GM12878 (cell line): Measurements from ENCODE around the gene PDE6B. TPM values are rescaled to one million over a fixed set of nuclear protein-coding genes. Genes with fewer than 3 reads are reported as not detected.

ENCODE experiments used
- ATAC-seq: fragments of 200-7000 bp; cut with Tn5 transposase; 3 replicates; pipeline ENCODE4 v1.9.1; 2020; ENCODE audit warnings: mild to moderate bottlenecking, moderate library complexity
- BruUV-seq: library from RNA; stranded (reverse); fragments of 400-500 nt; replicated peaks from 2 replicates; lab custom pipeline; 2021; lab: Mats Ljungman, UMichigan
- CTCF ChIA-PET: fragments of 300-600 bp; sonication (Branson Sonifier 250); formaldehyde crosslinking; extraction: SDS; loops from one replicate; lab custom pipeline; 2021; ENCODE audit warnings: inconsistent platforms; lab: Yijun Ruan, JAX
- POLR2A ChIA-PET: fragments of 350-600 bp; formaldehyde crosslinking; extraction: SDS; loops from one replicate; lab custom pipeline; 2021; ENCODE audit warnings: inconsistent platforms; lab: Charles Lee
- RAD21 ChIA-PET: fragments of 300-600 bp; sonication (Branson Sonifier 250); formaldehyde crosslinking; loops from one replicate; lab custom pipeline; 2023; ENCODE audit warnings: antibody characterized with exemption; ENCODE audit not compliant: unreplicated experiment; lab: Charles Lee
- SMC1A ChIA-PET: fragments of 300-600 bp; sonication (Branson Sonifier 250); formaldehyde crosslinking; loops from one replicate; lab custom pipeline; 2023; ENCODE audit not compliant: unreplicated experiment, uncharacterized antibody; lab: Charles Lee
- DNase-seq: peaks from one replicate; pipeline ENCODE4 v3.0.0-alpha.2; 2011; ENCODE audit warnings: low read depth, low spot score
- FAIRE-seq: peaks from 3 replicates; lab custom pipeline; 2011; peaks lifted over from hg19 to GRCh38; lab: Jason Lieb, UNC
- H2AFZ ChIP-seq: 2 replicates; pipeline ENCODE4 v1.6.0; 2011; ENCODE audit warnings: low read depth, low read length, control low read depth; ENCODE audit not compliant: control insufficient read depth
- H3K27ac ChIP-seq: 2 replicates; pipeline ENCODE4 v1.5.1; 2011; ENCODE audit warnings: control low read depth; ENCODE audit not compliant: control insufficient read depth, insufficient read depth
- H3K27me3 ChIP-seq, 2 experiments: replicated peaks in 1 of 2; 2 replicates each; pipeline versions ENCODE4 v1.6.0 to v1.6.1; 2011; ENCODE audit warnings: low read length in 1 of 2; ENCODE audit not compliant: control insufficient read depth in 2 of 2, insufficient read depth in 2 of 2
- H3K36me3 ChIP-seq, 2 experiments: 2 replicates each; pipeline ENCODE4 v1.5.1; 2011; ENCODE audit warnings: low read length in 1 of 2; ENCODE audit not compliant: control insufficient read depth in 2 of 2, insufficient read depth in 2 of 2
- H3K4me1 ChIP-seq: 2 replicates; pipeline ENCODE4 v1.6.1; 2011; ENCODE audit warnings: mild to moderate bottlenecking, low read length, moderate library complexity, mixed read lengths; ENCODE audit not compliant: control insufficient read depth, insufficient read depth
- H3K4me2 ChIP-seq: 2 replicates; pipeline ENCODE4 v1.6.0; 2011; ENCODE audit warnings: control low read depth; ENCODE audit not compliant: control insufficient read depth, insufficient read depth
- H3K4me3 ChIP-seq: fragments of 200-600 bp; sonication (generic); 2 replicates; pipeline ENCODE4 v1.5.1; 2016
- H3K79me2 ChIP-seq: 2 replicates; pipeline ENCODE4 v1.6.0; 2011; ENCODE audit warnings: low read length; ENCODE audit not compliant: control insufficient read depth, insufficient read depth
- H3K9ac ChIP-seq: 2 replicates; pipeline ENCODE4 v1.8.0; 2011; ENCODE audit warnings: low read length, control low read depth, mixed read lengths; ENCODE audit not compliant: control insufficient read depth, insufficient read depth
- H3K9me3 ChIP-seq: replicated peaks from 3 replicates; pipeline ENCODE4 v1.5.1; 2011; ENCODE audit warnings: mild to moderate bottlenecking, low read length; ENCODE audit not compliant: control insufficient read depth, insufficient read depth
- H4K20me1 ChIP-seq: 2 replicates; pipeline ENCODE4 v1.6.0; 2011; ENCODE audit not compliant: control insufficient read depth, insufficient read depth
- MTA2 ChIP-seq: fragments of 450-650 bp; IDR thresholded peaks from 2 replicates; pipeline ENCODE4 v1.6.1; 2016; ENCODE audit warnings: low read depth, mild to moderate bottlenecking, moderate library complexity
- NBN ChIP-seq: fragments of 450-650 bp; IDR thresholded peaks from 2 replicates; pipeline ENCODE4 v1.6.1; 2016
- POLR2A ChIP-seq: IDR thresholded peaks from 2 replicates; pipeline ENCODE4 v1.6.1; 2011; ENCODE audit warnings: low read depth, mild to moderate bottlenecking, low read length
- PRDM15 ChIP-seq: fragments of 450-650 bp; formaldehyde crosslinking; IDR thresholded peaks from 2 replicates; pipeline ENCODE4 v1.4.0; 2020; ENCODE audit warnings: mild to moderate bottlenecking, moderate library complexity
- SP1 ChIP-seq: IDR thresholded peaks from one replicate; pipeline ENCODE4 v1.6.1; 2011; ENCODE audit warnings: low read depth, low read length
- ZBTB40 ChIP-seq: fragments of 450-650 bp; IDR thresholded peaks from 2 replicates; pipeline ENCODE4 v1.6.1; 2016; ENCODE audit warnings: mild to moderate bottlenecking, moderate library complexity, borderline replicate concordance
- WGBS: methylation state at CpG from one replicate; pipeline ENCODE4 v1.1.6; 2016; ENCODE audit warnings: low lambda C conversion rate; ENCODE audit not compliant: insufficient replicate concordance, insufficient coverage; ENCODE audit errors: missing lambda C conversion rate; 5-methylcytosine and 5-hydroxymethylcytosine counted together
- in situ Hi-C: fragments of 300-500 bp; cut with MboI; formaldehyde crosslinking; loops from 9 replicates; pipeline ENCODE4 v1.14.3; 2018; ENCODE audit warnings: mixed read lengths
- intact Hi-C: fragments of 100-400 bp; cut with micrococcal nuclease; formaldehyde crosslinking; loops from one replicate; pipeline ENCODE4 v1.14.2; 2022; ENCODE audit not compliant: unreplicated experiment
- polyA plus RNA-seq, 11 experiments: library from polyadenylated mRNA; depleted of rRNA in 4 of 11; unstranded in 6 of 11; stranded (reverse) in 5 of 11; fragments of >200 nt; fragmentation: Nextera tagmentation in 4 of 11; fragmentation: Illumina TruSeq in 1 of 11; extraction: Ambion mirVana in 4 of 11; extraction: Trizol in 1 of 11; gene quantifications; 1 replicate in 1 of 11; 2 replicates in 10 of 11; pipeline versions ENCODE4 v1.2.1 to v1.2.3, GENCODE V29; 2011 to 2016; ENCODE audit warnings: inconsistent platforms in 2 of 11, missing spikeins in 2 of 11, low read depth in 1 of 11
- total RNA-seq, 4 experiments: library from RNA; depleted of rRNA in 3 of 4; stranded (reverse); fragments of >200 nt in 3 of 4; fragmentation: Illumina TruSeq in 1 of 4; extraction: Trizol in 1 of 4; gene quantifications; 2 replicates each; pipeline versions ENCODE4 v1.2.1 to v1.2.3, GENCODE V29; 2013 to 2021
- TF ChIP-seq, protein P1 (sequence below): fragments of 450-650 bp; IDR thresholded peaks from 2 replicates; pipeline ENCODE4 v1.6.1; 2018; ENCODE audit warnings: mild to moderate bottlenecking, low read depth, moderate library complexity; ENCODE audit not compliant: partially characterized antibody
- TF ChIP-seq, protein P2 (sequence below): fragments of 150-350 bp; IDR thresholded peaks from 2 replicates; pipeline ENCODE4 v1.6.1; 2016; ENCODE audit warnings: low read depth, low read length
- TF ChIP-seq, protein P3 (sequence below): IDR thresholded peaks from 2 replicates; pipeline ENCODE4 v1.6.1; 2012; ENCODE audit warnings: low read depth, low read length, improper control_type of control experiment

PDE6B gene
- total and polyA plus RNA-seq, 10 of the 15 experiments (the other 5 are each of a cell fraction or from before 2014, with no cell fraction given): 2.6 to 6.4 (median 3.8) TPM

DNA sequence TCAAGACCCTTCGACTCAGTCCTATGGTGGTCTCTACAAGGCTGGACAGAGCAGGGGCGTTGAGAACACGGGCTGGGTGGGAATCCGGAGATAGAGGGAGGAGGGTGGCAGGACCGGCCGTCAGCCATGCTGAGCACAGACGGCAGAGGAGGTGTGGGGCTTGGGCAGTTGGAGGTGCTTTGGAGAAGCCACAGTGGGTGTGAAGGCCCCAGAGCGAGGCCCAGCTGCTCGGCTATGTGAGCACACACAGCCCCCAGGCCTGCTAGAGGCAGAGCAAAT is 4.2 kb downstream of the PDE6B start:
- ChIA-PET RAD21 (no interaction called here), SMC1A (interaction anchor here (0.5 kb wide), 1 partner anchor 10 kb away, joined by 3 read pairs; no protein-coding TSS in a partner anchor)
- 29% methylated on average over 9 of the region's 9 CpGs for WGBS
- TF ChIP-seq, protein P1, sequence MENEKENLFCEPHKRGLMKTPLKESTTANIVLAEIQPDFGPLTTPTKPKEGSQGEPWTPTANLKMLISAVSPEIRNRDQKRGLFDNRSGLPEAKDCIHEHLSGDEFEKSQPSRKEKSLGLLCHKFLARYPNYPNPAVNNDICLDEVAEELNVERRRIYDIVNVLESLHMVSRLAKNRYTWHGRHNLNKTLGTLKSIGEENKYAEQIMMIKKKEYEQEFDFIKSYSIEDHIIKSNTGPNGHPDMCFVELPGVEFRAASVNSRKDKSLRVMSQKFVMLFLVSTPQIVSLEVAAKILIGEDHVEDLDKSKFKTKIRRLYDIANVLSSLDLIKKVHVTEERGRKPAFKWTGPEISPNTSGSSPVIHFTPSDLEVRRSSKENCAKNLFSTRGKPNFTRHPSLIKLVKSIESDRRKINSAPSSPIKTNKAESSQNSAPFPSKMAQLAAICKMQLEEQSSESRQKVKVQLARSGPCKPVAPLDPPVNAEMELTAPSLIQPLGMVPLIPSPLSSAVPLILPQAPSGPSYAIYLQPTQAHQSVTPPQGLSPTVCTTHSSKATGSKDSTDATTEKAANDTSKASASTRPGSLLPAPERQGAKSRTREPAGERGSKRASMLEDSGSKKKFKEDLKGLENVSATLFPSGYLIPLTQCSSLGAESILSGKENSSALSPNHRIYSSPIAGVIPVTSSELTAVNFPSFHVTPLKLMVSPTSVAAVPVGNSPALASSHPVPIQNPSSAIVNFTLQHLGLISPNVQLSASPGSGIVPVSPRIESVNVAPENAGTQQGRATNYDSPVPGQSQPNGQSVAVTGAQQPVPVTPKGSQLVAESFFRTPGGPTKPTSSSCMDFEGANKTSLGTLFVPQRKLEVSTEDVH: no peak
- TF ChIP-seq ZBTB40 (no peak), POLR2A (no peak), NBN (no peak), PRDM15 (CRISPR knock-in tag) (no peak), SP1 (no peak), MTA2 (no peak)
- TF ChIP-seq, protein P2, sequence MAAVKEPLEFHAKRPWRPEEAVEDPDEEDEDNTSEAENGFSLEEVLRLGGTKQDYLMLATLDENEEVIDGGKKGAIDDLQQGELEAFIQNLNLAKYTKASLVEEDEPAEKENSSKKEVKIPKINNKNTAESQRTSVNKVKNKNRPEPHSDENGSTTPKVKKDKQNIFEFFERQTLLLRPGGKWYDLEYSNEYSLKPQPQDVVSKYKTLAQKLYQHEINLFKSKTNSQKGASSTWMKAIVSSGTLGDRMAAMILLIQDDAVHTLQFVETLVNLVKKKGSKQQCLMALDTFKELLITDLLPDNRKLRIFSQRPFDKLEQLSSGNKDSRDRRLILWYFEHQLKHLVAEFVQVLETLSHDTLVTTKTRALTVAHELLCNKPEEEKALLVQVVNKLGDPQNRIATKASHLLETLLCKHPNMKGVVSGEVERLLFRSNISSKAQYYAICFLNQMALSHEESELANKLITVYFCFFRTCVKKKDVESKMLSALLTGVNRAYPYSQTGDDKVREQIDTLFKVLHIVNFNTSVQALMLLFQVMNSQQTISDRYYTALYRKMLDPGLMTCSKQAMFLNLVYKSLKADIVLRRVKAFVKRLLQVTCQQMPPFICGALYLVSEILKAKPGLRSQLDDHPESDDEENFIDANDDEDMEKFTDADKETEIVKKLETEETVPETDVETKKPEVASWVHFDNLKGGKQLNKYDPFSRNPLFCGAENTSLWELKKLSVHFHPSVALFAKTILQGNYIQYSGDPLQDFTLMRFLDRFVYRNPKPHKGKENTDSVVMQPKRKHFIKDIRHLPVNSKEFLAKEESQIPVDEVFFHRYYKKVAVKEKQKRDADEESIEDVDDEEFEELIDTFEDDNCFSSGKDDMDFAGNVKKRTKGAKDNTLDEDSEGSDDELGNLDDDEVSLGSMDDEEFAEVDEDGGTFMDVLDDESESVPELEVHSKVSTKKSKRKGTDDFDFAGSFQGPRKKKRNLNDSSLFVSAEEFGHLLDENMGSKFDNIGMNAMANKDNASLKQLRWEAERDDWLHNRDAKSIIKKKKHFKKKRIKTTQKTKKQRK: no peak
- TF ChIP-seq, protein P3, sequence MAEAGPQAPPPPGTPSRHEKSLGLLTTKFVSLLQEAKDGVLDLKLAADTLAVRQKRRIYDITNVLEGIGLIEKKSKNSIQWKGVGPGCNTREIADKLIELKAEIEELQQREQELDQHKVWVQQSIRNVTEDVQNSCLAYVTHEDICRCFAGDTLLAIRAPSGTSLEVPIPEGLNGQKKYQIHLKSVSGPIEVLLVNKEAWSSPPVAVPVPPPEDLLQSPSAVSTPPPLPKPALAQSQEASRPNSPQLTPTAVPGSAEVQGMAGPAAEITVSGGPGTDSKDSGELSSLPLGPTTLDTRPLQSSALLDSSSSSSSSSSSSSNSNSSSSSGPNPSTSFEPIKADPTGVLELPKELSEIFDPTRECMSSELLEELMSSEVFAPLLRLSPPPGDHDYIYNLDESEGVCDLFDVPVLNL: no peak

More for the DNA sequence above, 4.2 kb downstream of the PDE6B start:
- H3K4me1 ChIP-seq: no peaks in the 10 kb centered on the region
- no peaks in the 10 kb centered on the region for H3K27me3 ChIP-seq
- no peak overlapping the region for H3K9ac ChIP-seq
- no peaks in the 10 kb centered on the region for H3K79me2 ChIP-seq
- ATAC-seq: no peak
- DNase-seq: no peak
- FAIRE-seq: no peak
- in situ Hi-C loops (no loop called here), intact Hi-C loops (no loop called here)
- H3K4me3 ChIP-seq: no peak overlapping the region
- BruUV-seq: no TSS peak
- H3K36me3 ChIP-seq: no peaks in the 10 kb centered on the region
- no peaks in the 10 kb centered on the region for H4K20me1 ChIP-seq
- CTCF ChIA-PET: no interaction called here
- H3K4me2 ChIP-seq: no peak overlapping the region
- H3K9me3 ChIP-seq: peaks cover 3% of the 10 kb centered on the region; the same call in 2 of the 3 replicates
- H2AFZ ChIP-seq: no peak overlapping the region
- H3K27ac ChIP-seq: no peak overlapping the region
- POLR2A ChIA-PET: no interaction called here
